Mucosa of descending colon (tissue), 3 donors: ENCODE measurements around the gene H6PD. TPM values are rescaled to one million over a fixed set of nuclear protein-coding genes. Genes with fewer than 3 reads are reported as not detected.

Source experiments
- ATAC-seq: fragments of 200-7000 bp; cut with Tn5 transposase; one replicate; pipeline ENCODE4 v1.9.1; 2020; ENCODE audit warnings: mild to moderate bottlenecking, moderate library complexity
- DNase-seq, 3 donors: peaks; one replicate each; pipeline ENCODE4 v3.0.0-alpha.2; 2020
- H3K36me3 ChIP-seq: fragments of 200-600 bp; one replicate; pipeline ENCODE4 v1.8.0; 2021; ENCODE audit warnings: low read depth, mild to moderate bottlenecking
- H3K4me1 ChIP-seq: fragments of 200-600 bp; one replicate; pipeline ENCODE4 v1.8.0; 2021; ENCODE audit warnings: low read depth, mild to moderate bottlenecking
- H3K4me3 ChIP-seq: fragments of 200-600 bp; one replicate; pipeline ENCODE4 v1.8.0; 2021; ENCODE audit warnings: mild to moderate bottlenecking
- H3K9me3 ChIP-seq: fragments of 200-600 bp; one replicate; pipeline ENCODE4 v1.8.0; 2021; ENCODE audit warnings: mild to moderate bottlenecking
- intact Hi-C, 2 donors: fragments of 100-400 bp; cut with DNase I in 1 of 2; cut with micrococcal nuclease in 1 of 2; formaldehyde crosslinking; loops; one replicate each; pipeline versions ENCODE4 v1.11.0 to v1.11.1; 2022; cut with DNase I, micrococcal nuclease
- total RNA-seq, 3 donors: library from RNA; stranded (reverse); fragmentation: NEBNext Ultra II Directional in 2 of 3; extraction: Animal tissue kit (Norgen Biotek cat#: 25700) in 2 of 3; gene quantifications; one replicate each; pipeline versions ENCODE4 v1.2.1 to v1.2.4, GENCODE V29; 2021 to 2023
- TF ChIP-seq, protein P1 (sequence below): fragments of 200-600 bp; IDR thresholded peaks from one replicate; pipeline ENCODE4 v1.8.0; 2022; ENCODE audit warnings: antibody characterized with exemption, mild to moderate bottlenecking
- donor health status: DM: no; HTN: no; CAD: no; lungs with moderate emphysema.
- donor health status: DM: no; HTN: no; CAD: no.
- donor health status: DM: no; HTN: yes; CAD: no.

Gene H6PD
- total RNA-seq, 3 donors from 2014 or later: 27.6 to 35.3 (median 31.9) TPM

GRCh38 chr1:9289090-9289534 is 54.5 kb downstream of the H6PD start:
- Histone ChIP-seq H3K4me3 (no peak overlapping the region), H3K4me1 (peaks cover 8% of the 10 kb centered on the region), H3K9me3 (peaks cover 14% of the 10 kb centered on the region), H3K36me3 (no peaks in the 10 kb centered on the region)
- TF ChIP-seq, protein P1, sequence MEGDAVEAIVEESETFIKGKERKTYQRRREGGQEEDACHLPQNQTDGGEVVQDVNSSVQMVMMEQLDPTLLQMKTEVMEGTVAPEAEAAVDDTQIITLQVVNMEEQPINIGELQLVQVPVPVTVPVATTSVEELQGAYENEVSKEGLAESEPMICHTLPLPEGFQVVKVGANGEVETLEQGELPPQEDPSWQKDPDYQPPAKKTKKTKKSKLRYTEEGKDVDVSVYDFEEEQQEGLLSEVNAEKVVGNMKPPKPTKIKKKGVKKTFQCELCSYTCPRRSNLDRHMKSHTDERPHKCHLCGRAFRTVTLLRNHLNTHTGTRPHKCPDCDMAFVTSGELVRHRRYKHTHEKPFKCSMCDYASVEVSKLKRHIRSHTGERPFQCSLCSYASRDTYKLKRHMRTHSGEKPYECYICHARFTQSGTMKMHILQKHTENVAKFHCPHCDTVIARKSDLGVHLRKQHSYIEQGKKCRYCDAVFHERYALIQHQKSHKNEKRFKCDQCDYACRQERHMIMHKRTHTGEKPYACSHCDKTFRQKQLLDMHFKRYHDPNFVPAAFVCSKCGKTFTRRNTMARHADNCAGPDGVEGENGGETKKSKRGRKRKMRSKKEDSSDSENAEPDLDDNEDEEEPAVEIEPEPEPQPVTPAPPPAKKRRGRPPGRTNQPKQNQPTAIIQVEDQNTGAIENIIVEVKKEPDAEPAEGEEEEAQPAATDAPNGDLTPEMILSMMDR: peak; percentile 70
- intact Hi-C loops: loop anchor here (10.0 kb wide), 2 partner anchors 166 to 196 kb away; no protein-coding TSS in a partner anchor
- DNase-seq: peak; percentile 61 to 92 (median 79)
- no peak for ATAC-seq

- Histone ChIP-seq H3K9me3 (peaks cover 14% of the 10 kb centered on the region), H3K4me3 (no peak overlapping the region), H3K36me3 (no peaks in the 10 kb centered on the region), H3K4me1 (peaks cover 16% of the 10 kb centered on the region)
- peak in 2 of 3 donors; percentile 35 to 59 for DNase-seq
- intact Hi-C loops: loop anchor here (10.0 kb wide), 4 partner anchors 75 to 195 kb away; no protein-coding TSS in a partner anchor
- TF ChIP-seq, protein P1: no peak
- no peak for ATAC-seq
Observed at GRCh38 chr1:9289711-9290485, 55.3 kb downstream of the H6PD start.

- TF ChIP-seq, protein P1: no peak
- DNase-seq: peak; percentile 87 to 91 (median 90)
- intact Hi-C loops: loop anchor here (10.0 kb wide), 2 partner anchors 73 to 143 kb away; no protein-coding TSS in a partner anchor
- peak overlapping the region; percentile 83 for H3K4me3 ChIP-seq
- peaks cover 14% of the 10 kb centered on the region for H3K9me3 ChIP-seq
- H3K4me1 ChIP-seq: peaks cover 24% of the 10 kb centered on the region
- H3K36me3 ChIP-seq: no peaks in the 10 kb centered on the region
- peak; percentile 56 for ATAC-seq
Observed at GRCh38 chr1:9291914-9292360, 57.4 kb downstream of the H6PD start.

DNA sequence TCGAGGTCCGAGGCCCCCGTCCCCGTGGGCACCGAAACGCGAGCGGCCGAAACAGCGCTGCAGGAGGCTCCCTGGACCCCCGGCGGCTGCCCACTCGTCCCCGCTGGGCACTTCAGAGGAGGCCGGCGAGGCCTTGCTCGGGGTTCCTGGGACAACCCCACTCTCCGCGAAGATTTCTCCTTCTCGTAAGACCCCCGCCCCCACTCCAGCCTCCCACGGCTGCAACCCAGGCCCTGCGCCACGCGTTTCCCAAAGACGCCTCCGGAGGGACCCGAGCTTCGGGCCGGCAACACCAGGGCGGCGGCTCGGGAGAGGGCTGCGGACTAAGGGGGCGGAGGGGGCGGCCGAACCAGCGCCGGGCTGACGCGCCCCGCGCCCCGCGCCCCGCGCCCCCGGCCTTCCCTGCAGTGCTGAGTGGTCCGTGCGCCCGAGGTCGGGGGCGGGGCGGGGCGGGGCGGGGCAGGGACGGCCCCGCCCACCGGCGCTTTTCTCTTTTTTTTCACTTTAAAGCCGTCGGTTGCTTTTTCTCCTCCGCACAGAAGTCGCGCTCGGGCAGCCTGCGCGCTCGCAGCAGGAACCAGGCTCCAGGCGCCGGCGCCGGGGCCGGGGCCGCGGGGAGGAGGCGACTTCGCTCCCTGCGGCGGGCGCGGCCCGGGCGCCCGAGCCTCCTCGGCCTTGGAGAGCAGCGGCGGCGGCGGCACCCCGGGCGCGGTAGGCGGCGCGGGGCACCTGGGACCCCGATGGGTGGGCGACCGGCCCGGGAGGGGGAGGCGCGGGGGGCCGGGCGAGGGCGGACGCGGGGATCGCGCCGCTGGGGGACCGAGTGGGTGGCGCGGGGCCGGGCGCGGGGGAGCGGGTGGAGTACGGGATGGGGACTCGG is 58.0 kb downstream of the H6PD start, which contains the start of gene SPSB1:
Gene SPSB1 (plus strand): TSS at position 534 of the 880 bp plus-strand sequence. CDS start 62,998 bp downstream, outside the sequence.
- peak; percentile 84 to 91 (median 87) for DNase-seq
- H3K4me3 ChIP-seq: peak within 1 kb of the TSS; percentile 83
- no peaks in the 10 kb centered on the region for H3K36me3 ChIP-seq
- intact Hi-C loops: loop anchor here (10.0 kb wide), 2 partner anchors 72 to 142 kb away; no protein-coding TSS in a partner anchor
- H3K9me3 ChIP-seq: peaks cover 14% of the 10 kb centered on the region
- peaks cover 28% of the 10 kb centered on the region for H3K4me1 ChIP-seq
- peak; percentile 74 for ATAC-seq
- TF ChIP-seq, protein P1: no peak

- H3K9me3 ChIP-seq: peaks cover 8% of the 10 kb centered on the region
- TF ChIP-seq, protein P1: no peak
- H3K36me3 ChIP-seq: no peaks in the 10 kb centered on the region
- H3K4me1 ChIP-seq: peaks cover 31% of the 10 kb centered on the region
- intact Hi-C loops: loop anchor here (10.0 kb wide), 2 partner anchors 72 to 142 kb away; no protein-coding TSS in a partner anchor
- H3K4me3 ChIP-seq: peak overlapping the region; percentile 83
- no peak for ATAC-seq
- no peak for DNase-seq
Observed at GRCh38 chr1:9293241-9293532, 58.6 kb downstream of the H6PD start.
